ENCODE measurements around the gene MFRP.
A peak's percentile ranks its signal among the peaks of the same experiment; 100 is the strongest.

MFRP gene

GRCh38 chr11:119317592-119318239, 28.8 kb downstream of the MFRP start:
- no peak for DNase-seq (ENCODE audit: low spot score)

- no peak for DNase-seq (ENCODE audit: low spot score)
These were observed 29.5 kb downstream of the MFRP start, which contains the start of gene MCAM for GRCh38 chr11:119316729-119317591. Gene MCAM, minus strand, starts transcription at chr11:119317130. Its CDS starts 29 bp downstream, at chr11:119317101.

GRCh38 chr11:119316016-119316728, 30.3 kb downstream of the MFRP start:
- no peak for DNase-seq (ENCODE audit: low spot score)

- DNase-seq (ENCODE audit: low spot score), result peak; percentile 25
These were observed 31.1 kb downstream of the MFRP start for GRCh38 chr11:119315131-119316015.

GRCh38 chr11:119314726-119315125, 31.8 kb downstream of the MFRP start:
- DNase-seq (ENCODE audit: low spot score), result no peak

GRCh38 chr11:119310682-119311052, 35.8 kb downstream of the MFRP start:
- no peak for DNase-seq (ENCODE audit: low spot score)

GRCh38 chr11:119309953-119310681, 36.4 kb downstream of the MFRP start:
- no peak for DNase-seq (ENCODE audit: low spot score)

- no peak for DNase-seq (ENCODE audit: low spot score)
These were observed 37.1 kb downstream of the MFRP start for GRCh38 chr11:119309411-119309810.

- no peak for DNase-seq (ENCODE audit: low spot score)
These were observed 38.5 kb downstream of the MFRP start for GRCh38 chr11:119307974-119308373.

GRCh38 chr11:119307219-119307618, 39.3 kb downstream of the MFRP start:
- no peak for DNase-seq (ENCODE audit: low spot score)

- no peak for DNase-seq (ENCODE audit: low spot score)
These were observed 40.1 kb downstream of the MFRP start for GRCh38 chr11:119306373-119306890.

- no peak for DNase-seq (ENCODE audit: low spot score)
These were observed 40.7 kb downstream of the MFRP start for GRCh38 chr11:119305556-119306372.

GRCh38 chr11:119303227-119303718, 43.2 kb downstream of the MFRP start:
- no peak for DNase-seq (ENCODE audit: low spot score)

GRCh38 chr11:119300198-119300964, 46.1 kb downstream of the MFRP start:
- DNase-seq (ENCODE audit: low spot score), result no peak

- no peak for DNase-seq (ENCODE audit: low spot score)
These were observed 47.1 kb downstream of the MFRP start for GRCh38 chr11:119299416-119299815.

- DNase-seq (ENCODE audit: low spot score), result no peak
These were observed 47.8 kb downstream of the MFRP start for GRCh38 chr11:119298726-119299125.

GRCh38 chr11:119297938-119298337, 48.6 kb downstream of the MFRP start:
- no peak for DNase-seq (ENCODE audit: low spot score)

GRCh38 chr11:119295178-119295577, 51.3 kb downstream of the MFRP start:
- no peak for DNase-seq (ENCODE audit: low spot score)

- no peak for DNase-seq (ENCODE audit: low spot score)
These were observed 53.0 kb downstream of the MFRP start for GRCh38 chr11:119293461-119293860.
